Activated naive CD8-positive, alpha-beta T cell (primary cell): ENCODE results near the gene KIAA1671.

Experiments
- H3K27ac Mint-ChIP-seq: one replicate; pipeline ENCODE4 v1.8.0; 2021; ENCODE audit warnings: mixed read lengths
- H3K27me3 Mint-ChIP-seq: one replicate; pipeline ENCODE4 v1.8.0; 2021; ENCODE audit warnings: mixed read lengths
- H3K36me3 Mint-ChIP-seq: one replicate; pipeline ENCODE4 v1.8.0; 2021; ENCODE audit warnings: mixed read lengths
- H3K4me1 Mint-ChIP-seq: one replicate; pipeline ENCODE4 v1.8.0; 2021; ENCODE audit warnings: low read depth, mixed read lengths
- H3K4me3 Mint-ChIP-seq: one replicate; pipeline ENCODE4 v1.8.0; 2021; ENCODE audit warnings: mild to moderate bottlenecking, mixed read lengths
- H3K9me3 Mint-ChIP-seq: one replicate; pipeline ENCODE4 v1.8.0; 2021; ENCODE audit warnings: low read depth, mixed read lengths

KIAA1671 gene

GRCh38 chr22:25100402-25100801, 147.9 kb downstream of the KIAA1671 start:
- Mint-ChIP-seq H3K4me3 (no peak overlapping the region), H3K9me3 (no peaks in the 10 kb centered on the region), H3K27ac (no peak overlapping the region), H3K27me3 (no peaks in the 10 kb centered on the region), H3K4me1 (no peaks in the 10 kb centered on the region), H3K36me3 (no peaks in the 10 kb centered on the region)

- Mint-ChIP-seq H3K9me3 (no peaks in the 10 kb centered on the region), H3K4me3 (no peak overlapping the region), H3K27me3 (no peaks in the 10 kb centered on the region), H3K27ac (no peak overlapping the region), H3K4me1 (no peaks in the 10 kb centered on the region), H3K36me3 (no peaks in the 10 kb centered on the region)
Observed at GRCh38 chr22:25100948-25101347, 148.4 kb downstream of the KIAA1671 start.

GRCh38 chr22:25101501-25101900, 149.0 kb downstream of the KIAA1671 start:
- Mint-ChIP-seq H3K4me1 (no peaks in the 10 kb centered on the region), H3K36me3 (no peaks in the 10 kb centered on the region), H3K27ac (no peak overlapping the region), H3K27me3 (no peaks in the 10 kb centered on the region), H3K9me3 (no peaks in the 10 kb centered on the region), H3K4me3 (no peak overlapping the region)

DNA sequence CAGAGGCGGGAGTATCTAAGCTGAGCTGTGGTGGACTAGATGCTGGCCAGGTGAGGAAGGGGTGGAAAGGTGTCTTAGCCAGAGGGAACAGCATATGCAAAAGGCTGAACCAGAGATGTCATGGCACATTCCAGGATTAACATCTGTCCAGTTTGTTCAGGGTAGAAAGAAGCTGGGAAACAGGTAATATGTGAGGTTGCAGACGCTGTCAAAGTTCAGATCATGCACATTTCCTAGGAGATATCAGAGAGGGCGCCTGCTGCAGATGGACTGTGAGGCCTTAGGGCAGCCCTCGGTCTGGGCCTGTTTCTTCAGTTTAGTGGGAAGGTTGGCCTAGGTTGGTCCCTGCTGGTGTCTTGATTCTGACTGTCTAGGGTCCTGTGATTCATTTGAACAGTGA, 149.5 kb downstream of the KIAA1671 start:
- Mint-ChIP-seq H3K4me1 (no peaks in the 10 kb centered on the region), H3K9me3 (no peaks in the 10 kb centered on the region), H3K27me3 (no peaks in the 10 kb centered on the region), H3K36me3 (no peaks in the 10 kb centered on the region), H3K4me3 (no peak overlapping the region), H3K27ac (no peak overlapping the region)

DNA sequence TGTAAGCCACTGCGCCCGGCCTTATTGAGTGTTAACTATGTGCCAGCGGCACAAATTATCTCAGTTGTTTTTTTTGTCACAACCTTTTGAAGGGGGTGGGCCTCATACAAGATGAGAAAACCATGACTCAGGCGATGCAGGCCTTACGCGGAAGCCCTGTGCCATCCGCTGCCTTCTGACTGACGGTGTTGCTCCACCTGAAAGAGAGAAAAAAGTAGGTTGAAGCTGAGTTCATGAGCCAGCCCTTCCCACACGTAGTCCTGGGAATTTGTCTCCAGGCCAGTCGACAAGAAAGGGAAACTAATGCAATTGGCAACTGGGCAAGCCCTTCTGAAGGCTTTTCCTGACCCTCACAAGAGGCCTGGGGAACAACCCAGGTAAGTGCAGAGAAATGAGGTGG, 150.2 kb downstream of the KIAA1671 start:
- H3K4me3 Mint-ChIP-seq = no peak overlapping the region
- no peaks in the 10 kb centered on the region for H3K36me3 Mint-ChIP-seq
- H3K4me1 Mint-ChIP-seq = no peaks in the 10 kb centered on the region
- no peaks in the 10 kb centered on the region for H3K27me3 Mint-ChIP-seq
- H3K27ac Mint-ChIP-seq = no peak overlapping the region
- no peaks in the 10 kb centered on the region for H3K9me3 Mint-ChIP-seq

GRCh38 chr22:25104367-25104766, 151.9 kb downstream of the KIAA1671 start:
- H3K4me3 Mint-ChIP-seq = no peak overlapping the region
- H3K9me3 Mint-ChIP-seq = no peaks in the 10 kb centered on the region
- H3K4me1 Mint-ChIP-seq = no peaks in the 10 kb centered on the region
- H3K36me3 Mint-ChIP-seq = no peaks in the 10 kb centered on the region
- H3K27me3 Mint-ChIP-seq = no peaks in the 10 kb centered on the region
- no peak overlapping the region for H3K27ac Mint-ChIP-seq

DNA sequence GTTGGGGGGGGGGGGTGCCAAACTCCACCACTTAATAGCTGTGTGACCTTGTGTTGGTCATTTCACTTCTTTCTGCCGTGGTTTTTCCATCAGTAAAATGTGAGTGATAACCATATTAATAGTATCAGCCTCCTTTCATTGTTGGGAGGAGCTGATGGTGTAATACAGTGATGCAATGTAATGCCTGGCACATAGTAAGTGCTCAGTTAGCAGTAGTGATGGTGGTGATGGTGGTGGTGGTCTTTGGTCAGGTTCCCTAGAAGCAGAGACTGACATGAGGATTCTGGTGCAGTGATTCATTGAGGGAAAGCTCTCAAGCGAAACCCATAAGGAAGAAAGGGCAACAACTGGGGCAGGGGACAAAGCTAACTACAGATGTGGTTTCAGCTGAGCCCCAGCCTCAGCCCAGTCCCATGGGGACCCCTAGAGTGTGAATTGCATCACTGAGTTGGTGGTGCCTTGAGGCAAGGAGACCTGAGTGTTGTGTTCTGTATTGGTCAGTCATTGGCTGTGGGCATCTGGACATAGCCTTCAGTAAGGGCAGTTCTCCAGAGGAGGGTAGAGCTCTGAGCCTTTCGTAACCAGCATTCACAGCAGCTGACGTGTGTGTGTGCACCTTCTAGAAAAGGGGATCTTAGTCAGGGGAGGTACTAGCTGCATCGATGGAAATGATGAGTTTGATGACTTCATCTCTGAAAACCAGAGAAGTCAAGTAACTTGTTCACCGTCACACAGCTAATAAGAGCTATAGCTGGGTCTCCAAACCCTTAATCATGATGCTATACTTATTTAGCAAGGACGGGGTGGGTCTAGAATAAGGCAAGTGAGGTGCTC, 153.5 kb downstream of the KIAA1671 start:
- Mint-ChIP-seq H3K4me1 (peaks cover 5% of the 10 kb centered on the region), H3K36me3 (no peaks in the 10 kb centered on the region), H3K27ac (no peak overlapping the region), H3K4me3 (no peak overlapping the region), H3K9me3 (no peaks in the 10 kb centered on the region), H3K27me3 (no peaks in the 10 kb centered on the region)

- Mint-ChIP-seq H3K9me3 (no peaks in the 10 kb centered on the region), H3K27ac (no peak overlapping the region), H3K27me3 (no peaks in the 10 kb centered on the region), H3K36me3 (no peaks in the 10 kb centered on the region), H3K4me1 (peaks cover 21% of the 10 kb centered on the region), H3K4me3 (peak overlapping the region; percentile 90)
Observed at GRCh38 chr22:25109878-25110595, 157.5 kb downstream of the KIAA1671 start.

DNA sequence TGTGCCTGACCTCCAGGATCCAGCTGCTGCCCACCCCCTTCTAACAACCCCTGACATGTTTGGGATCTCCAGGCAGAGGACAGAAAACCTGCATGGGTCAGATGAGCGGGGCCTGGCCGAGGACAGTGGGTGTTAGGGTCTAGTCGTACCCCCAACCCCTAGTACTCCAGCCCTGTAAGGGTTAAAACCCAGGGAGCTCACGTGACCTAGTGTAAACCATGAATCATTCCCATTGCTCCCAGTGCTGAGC, 158.0 kb downstream of the KIAA1671 start:
- peak overlapping the region; percentile 90 for H3K4me3 Mint-ChIP-seq
- peak overlapping the region; percentile 84 for H3K27ac Mint-ChIP-seq
- H3K36me3 Mint-ChIP-seq = no peaks in the 10 kb centered on the region

GRCh38 chr22:25110846-25111578, 158.5 kb downstream of the KIAA1671 start:
- peak overlapping the region; percentile 84 for H3K27ac Mint-ChIP-seq
- no peaks in the 10 kb centered on the region for H3K36me3 Mint-ChIP-seq
- H3K4me3 Mint-ChIP-seq = peak overlapping the region; percentile 90
- no peaks in the 10 kb centered on the region for H3K9me3 Mint-ChIP-seq
- no peaks in the 10 kb centered on the region for H3K27me3 Mint-ChIP-seq
- H3K4me1 Mint-ChIP-seq = peaks cover 21% of the 10 kb centered on the region

More for the DNA sequence above, 158.0 kb downstream of the KIAA1671 start:
- peaks cover 21% of the 10 kb centered on the region for H3K4me1 Mint-ChIP-seq
- no peaks in the 10 kb centered on the region for H3K27me3 Mint-ChIP-seq
- no peaks in the 10 kb centered on the region for H3K9me3 Mint-ChIP-seq

GRCh38 chr22:25111579-25112517, 159.3 kb downstream of the KIAA1671 start:
- H3K4me1 Mint-ChIP-seq = peaks cover 21% of the 10 kb centered on the region
- no peaks in the 10 kb centered on the region for H3K27me3 Mint-ChIP-seq
- no peaks in the 10 kb centered on the region for H3K9me3 Mint-ChIP-seq
- no peak overlapping the region for H3K27ac Mint-ChIP-seq
- no peaks in the 10 kb centered on the region for H3K36me3 Mint-ChIP-seq
- H3K4me3 Mint-ChIP-seq = peak overlapping the region; percentile 90

- Mint-ChIP-seq H3K9me3 (no peaks in the 10 kb centered on the region), H3K4me1 (peaks cover 21% of the 10 kb centered on the region), H3K27me3 (no peaks in the 10 kb centered on the region), H3K36me3 (no peaks in the 10 kb centered on the region), H3K4me3 (peak overlapping the region; percentile 81), H3K27ac (no peak overlapping the region)
Observed at GRCh38 chr22:25112538-25113253, 160.2 kb downstream of the KIAA1671 start.

GRCh38 chr22:25113316-25113721, 160.8 kb downstream of the KIAA1671 start:
- H3K4me3 Mint-ChIP-seq = peak overlapping the region; percentile 28
- no peaks in the 10 kb centered on the region for H3K9me3 Mint-ChIP-seq
- peaks cover 2% of the 10 kb centered on the region for H3K36me3 Mint-ChIP-seq
- no peak overlapping the region for H3K27ac Mint-ChIP-seq
- no peaks in the 10 kb centered on the region for H3K27me3 Mint-ChIP-seq
- H3K4me1 Mint-ChIP-seq = peaks cover 21% of the 10 kb centered on the region
